NCI-H1105 treated with DMSO at 0.1 percent for 48 hours (cell line): ENCODE measurements around the gene HIPK2.
"Not testable (repeated sequence)": the region's sequence is repeated elsewhere in the genome, so short reads cannot be mapped to it uniquely, and the experiment has no call there.

Experiments used
- DNase-seq: peaks from one replicate; lab custom pipeline; 2025; lab: John Stamatoyannopoulos, UW

Gene HIPK2

DNA sequence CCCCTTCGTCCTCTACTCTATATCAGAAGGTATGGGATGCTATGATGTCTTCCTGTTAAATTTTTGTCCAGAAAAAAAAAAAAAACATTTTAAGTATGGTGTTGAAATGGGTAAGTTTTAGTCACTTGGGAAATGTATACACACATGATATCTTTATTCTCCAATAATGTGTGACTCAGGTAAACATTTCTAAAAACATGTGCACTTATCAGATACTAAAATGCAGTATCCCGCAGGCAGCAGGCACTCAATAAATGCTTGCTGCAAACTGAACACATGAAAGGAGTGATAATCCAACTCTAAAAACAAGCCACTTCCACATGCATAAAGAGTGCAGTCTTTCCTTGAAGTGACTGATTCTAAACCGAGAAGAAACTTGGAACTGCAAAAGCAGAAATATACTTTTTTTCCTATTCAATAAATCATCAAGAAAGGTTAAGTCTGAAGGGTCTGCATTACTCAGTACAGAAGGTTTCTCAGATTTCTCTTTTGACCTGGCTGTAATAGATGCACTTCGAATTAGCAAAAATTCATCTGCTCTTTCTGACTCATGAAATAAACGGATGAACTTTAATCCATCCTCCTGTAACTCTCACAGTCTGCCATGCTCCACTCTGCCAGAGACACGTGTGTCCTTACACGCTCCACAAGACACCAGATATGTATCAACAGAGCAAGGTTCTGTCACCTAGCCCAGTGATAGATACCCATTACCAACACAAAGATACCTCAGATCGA is 84.0 kb downstream of the HIPK2 start:
- no peak for DNase-seq

DNA sequence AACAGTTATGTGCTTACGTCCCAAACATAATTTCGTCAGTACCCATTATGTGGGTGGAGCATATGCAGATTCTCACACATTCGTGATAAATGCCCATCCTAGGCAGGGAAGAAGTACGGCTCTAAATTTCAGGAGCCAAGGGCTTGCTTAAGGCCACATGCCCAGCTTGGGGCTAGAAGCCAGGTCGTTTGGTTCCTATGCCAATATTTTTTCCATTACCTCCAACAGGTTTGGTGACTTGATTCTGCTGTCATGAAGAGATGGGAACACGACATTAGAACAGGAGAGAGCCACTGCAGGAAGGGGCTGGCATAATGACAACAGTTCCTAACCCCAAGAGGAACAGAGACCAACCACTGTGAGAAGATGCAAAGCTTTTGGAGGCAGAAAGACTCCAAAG is 85.1 kb downstream of the HIPK2 start:
- DNase-seq = no peak

DNA sequence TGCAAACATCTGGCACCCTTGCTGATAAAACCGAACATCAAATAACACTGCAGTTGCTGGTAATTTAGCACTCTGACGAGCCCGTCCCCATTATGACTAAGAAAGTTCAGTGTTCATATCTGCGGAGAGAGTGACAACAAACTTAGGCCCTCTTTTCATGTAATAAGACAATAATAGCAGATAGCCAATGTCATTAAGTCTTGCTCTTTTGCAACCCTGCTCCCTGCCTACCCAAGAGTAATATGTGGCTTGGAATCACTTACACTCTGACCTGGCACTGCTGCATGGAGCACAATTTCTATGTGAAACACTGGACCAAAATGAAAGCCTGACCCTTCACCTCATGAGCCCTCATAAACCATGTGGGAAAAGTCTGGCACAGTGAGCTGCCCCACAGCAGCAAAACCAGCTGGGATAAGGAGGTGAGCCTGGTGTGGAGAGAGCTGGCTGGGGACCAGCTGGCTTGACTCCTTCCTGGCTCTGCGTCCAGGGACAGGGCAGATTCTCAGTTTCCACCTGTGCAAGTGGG is 86.5 kb downstream of the HIPK2 start:
- no peak for DNase-seq

DNA sequence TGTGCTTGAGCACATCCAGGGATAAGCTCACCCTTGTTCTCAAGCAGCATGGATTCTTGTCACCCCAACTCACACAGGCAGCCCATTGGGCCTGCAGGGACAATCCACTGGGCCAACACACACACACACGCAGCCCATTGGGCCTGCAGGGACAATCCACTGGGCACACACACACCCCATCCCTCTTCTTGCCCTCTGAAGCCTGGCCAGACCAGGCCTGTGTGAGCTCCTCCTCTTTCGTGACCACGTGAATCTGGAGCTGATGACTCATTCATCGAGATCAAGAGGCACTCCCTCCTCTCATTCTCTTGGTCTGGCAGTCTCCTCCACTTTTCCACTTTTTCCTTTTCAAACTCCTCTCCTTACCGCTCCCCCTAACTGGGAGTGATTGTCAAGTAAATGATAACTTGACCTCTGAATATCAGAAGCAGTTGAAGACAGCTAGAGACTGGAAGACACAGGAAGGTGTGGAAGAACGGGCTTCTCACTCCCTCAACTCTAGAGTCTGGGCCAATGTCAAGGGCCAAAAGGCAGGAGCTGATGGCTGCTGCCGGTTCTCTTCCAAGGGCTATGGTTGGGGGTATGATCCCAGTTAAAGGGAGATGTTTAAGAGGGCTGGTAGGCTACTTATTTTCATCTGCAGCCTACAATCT is 89.7 kb downstream of the HIPK2 start:
- DNase-seq = no peak

DNA sequence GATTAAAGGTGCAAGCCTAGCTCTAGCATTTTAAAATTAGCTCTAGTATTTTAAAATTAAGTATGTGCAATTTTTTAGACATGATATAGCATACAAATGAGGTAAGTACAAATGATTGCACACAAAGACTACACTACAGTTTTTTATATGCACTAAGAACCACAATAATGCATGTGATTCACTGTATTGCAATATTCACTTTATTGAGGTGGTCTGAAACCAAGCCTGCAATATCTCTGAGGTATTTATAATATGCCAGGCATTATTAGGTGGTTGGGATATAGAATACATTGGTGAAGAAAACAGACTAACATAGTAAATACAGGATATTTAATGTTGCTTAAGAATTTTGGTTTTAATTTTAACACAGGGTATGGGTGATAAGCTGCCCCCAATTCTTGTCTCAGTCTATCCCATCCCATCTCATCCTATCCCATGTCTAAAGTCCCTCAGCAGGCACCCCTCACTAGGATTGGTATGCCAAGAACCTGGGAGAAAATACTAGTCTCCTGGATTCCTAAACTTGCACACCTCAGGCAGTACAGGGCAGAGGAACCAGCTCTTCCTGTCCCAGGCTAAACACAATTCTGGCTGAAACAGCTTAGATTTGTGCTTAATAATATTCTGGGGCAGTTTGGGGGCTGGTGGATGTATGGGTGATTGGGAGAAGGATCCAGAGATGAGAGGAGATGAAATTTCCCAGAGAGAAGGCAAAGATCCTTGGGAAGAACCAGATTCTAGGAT is 90.4 kb downstream of the HIPK2 start:
- DNase-seq = no peak

DNA sequence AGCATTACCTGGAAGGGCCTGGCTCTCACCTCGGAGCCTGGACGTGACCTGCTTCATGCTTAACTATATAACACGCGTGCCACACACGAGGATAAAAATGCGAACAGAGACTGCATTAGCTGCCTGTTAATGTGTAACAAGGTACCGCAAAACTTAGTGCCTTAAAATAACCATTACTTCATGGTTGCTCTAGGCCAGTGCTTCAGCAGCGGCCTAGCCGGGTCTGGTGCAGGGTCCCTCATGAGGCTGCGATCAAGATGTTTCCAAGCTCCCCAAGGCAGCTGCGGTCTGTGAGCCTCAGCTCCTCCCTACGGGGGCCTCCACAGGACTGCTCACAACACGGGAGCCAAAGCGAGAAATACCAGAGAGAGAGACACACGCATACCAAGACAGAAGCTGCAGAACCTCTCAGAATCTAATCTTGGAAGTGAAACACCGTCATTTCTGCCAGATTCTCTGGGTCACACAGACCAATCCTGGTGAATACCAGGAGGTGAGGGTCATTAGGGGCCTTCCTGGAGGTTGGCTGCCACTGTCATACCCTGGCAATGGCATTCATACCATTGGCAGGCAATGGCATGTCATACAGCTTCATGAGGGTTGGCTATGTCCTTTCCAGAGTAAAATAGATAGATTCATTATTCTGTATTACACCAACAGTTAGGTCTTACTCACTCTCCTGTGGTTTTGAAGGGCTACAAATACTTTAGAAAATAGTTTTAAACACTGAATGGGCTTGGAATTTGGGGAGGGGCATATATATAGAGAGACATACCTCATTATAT is 94.5 kb downstream of the HIPK2 start:
- no peak for DNase-seq

DNA sequence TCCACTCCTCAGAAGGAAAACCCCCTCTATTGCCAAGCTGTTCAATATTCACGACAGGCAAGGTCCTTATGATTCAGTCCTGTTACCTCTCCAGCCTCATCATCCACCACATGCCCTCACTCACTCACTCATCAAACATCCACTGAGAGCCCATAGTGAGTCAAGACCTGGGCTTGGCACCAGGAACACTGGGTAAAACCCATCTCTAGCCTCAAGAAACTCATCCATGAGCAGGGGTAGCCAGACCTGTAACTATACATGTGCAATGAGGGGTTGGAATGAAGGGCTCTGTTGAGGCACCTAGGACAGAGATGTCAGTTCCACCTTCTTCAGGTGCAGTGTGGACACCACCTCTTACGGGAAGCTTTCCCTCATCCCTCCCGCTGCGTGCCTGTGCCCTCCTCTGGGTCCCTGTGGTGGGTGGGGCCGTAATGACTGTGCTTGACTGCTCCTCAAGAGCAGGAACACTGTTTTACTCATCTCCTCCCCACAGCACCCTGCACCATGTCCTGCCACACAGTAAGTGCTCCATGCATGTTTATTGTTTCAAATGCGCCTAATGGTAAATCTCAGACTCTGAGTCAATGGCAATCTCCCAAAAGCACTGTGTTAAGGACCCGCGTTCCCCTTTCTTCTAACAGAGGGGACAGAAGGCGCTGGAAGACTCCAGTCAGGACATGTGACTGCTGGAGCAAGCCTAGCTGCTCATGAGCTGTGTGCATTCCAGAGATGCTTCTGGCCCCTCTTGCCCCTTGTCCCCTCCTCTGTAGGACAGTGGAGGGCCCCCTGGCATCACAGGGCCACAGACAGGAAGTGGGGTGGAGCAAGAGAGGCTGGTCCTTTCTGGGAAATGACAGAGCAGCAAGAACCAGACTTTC is 95.4 kb downstream of the HIPK2 start:
- DNase-seq = no peak

DNA sequence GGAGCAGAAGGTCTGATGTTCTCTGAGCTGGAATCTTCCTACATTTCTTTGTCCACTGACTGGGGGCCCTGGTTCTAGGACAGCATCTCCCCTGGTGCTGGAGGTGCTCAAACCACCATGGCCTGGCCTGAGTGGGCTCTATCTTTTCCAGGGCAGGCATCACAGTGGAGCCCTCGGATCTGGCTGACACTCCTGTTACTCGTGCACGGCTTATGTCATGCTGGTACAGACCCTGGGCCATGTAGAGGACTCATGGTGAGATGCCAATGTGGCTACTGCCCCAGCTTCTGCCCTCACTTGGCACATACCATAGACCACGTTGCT is 96.0 kb downstream of the HIPK2 start:
- no peak for DNase-seq

DNA sequence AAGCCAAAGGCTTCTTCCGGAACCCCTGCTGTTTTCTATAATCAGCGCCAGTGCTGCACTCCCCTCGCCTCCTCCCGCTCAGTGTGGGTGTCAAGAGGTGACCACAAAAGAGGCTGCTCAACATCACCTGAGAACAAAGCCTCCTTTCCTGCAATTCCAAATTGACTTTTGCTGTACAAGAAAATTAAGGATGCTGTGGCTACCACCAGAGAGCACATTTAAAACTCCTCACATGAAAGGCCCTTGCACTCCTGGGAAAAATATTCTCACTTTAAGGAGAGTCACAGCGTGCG is 96.4 kb downstream of the HIPK2 start:
- DNase-seq = no peak

DNA sequence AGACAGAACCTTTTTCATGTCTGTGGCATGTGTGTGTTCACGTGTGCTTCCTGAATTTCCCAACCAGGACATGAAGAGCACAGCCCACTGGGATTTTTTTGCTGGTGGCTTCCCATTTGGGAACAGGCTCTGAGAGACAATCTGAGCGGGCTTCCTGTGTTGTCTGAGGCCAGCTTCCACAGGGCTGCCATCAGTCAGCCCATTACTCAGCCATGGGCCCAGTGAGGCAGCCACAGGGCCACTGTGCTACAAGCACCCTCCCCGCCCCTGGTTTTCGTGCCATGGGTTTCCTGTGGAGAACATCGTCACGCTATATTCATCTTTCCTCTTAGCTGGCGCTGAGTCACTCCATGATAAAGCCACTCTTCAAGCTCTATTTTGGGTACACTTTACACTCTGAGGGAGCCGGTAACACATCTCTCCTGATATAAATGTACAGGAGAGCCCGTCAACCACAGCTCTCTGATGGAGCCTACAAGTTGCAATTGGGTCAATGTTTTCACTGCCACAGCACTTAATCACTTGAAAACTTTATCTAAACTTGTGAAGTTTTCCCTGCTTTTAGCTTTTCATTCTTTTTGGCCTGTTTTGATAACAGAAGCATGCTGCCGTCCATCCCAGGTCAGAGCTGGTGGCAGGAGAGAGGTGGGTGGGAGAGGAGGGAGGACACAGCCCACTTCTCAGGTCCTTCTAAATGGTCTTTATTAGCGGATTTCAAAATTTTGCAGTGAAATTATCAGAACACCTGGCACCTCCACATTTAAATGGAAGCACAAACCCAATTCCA is 96.9 kb downstream of the HIPK2 start:
- no peak for DNase-seq

DNA sequence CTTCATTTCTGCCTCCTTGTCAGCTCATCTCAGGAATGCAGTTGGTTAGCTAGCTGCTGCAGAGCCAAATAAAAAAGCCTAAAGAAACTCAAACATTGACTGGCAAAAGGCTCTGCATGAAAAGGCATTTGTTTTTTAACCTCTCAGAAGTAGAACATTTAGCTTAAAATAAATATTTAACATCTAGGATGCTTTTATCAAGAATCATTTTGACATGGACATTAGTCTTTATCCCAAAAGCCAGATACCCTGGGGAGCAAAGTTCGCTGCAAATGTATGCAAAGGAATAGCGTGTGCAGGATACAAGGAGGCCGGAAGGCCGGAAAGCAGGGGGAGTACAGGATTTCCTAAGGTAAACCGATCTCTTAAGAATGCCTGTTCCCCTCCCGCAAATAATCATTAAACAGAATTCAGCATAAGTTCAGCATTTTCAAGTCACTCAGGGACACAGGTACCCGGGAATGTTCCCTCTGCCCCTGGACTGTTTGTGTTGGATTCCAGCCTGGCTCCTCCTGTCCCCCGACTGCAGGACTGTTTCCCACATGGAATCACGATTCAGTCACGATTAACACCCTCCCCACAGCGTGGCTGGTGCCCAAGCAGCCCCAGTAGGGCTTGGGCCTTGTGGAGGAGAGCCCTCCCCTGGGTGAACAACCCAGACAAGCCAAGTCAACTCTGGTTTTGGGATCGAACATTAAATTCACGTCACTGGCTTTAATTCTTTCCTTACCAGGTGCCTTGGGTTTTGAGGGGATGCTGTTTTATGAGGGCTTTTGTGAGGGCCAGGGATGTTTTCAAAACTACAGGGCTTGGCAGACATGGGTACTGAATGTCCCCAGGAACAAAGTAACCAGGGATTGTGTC is 97.8 kb downstream of the HIPK2 start:
- no peak for DNase-seq

DNA sequence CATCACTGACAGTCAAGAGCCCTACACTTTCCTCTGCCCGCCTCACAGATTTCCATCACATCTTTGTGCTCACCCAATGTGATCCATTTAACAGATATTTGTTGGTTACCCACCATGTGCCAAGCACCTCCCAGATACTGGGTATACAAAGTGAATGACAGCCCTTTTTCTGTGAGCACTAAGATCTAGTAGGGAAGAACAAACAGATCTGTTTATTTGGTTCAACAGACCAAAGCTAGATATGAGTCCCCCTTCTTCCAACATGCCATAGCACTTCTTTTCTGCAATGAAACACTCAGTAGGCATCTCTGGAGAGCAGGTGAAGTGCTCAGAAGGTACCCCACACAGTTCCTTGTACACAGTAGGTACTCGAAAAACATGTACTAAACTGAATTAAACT is 101.4 kb downstream of the HIPK2 start:
- no peak for DNase-seq

DNA sequence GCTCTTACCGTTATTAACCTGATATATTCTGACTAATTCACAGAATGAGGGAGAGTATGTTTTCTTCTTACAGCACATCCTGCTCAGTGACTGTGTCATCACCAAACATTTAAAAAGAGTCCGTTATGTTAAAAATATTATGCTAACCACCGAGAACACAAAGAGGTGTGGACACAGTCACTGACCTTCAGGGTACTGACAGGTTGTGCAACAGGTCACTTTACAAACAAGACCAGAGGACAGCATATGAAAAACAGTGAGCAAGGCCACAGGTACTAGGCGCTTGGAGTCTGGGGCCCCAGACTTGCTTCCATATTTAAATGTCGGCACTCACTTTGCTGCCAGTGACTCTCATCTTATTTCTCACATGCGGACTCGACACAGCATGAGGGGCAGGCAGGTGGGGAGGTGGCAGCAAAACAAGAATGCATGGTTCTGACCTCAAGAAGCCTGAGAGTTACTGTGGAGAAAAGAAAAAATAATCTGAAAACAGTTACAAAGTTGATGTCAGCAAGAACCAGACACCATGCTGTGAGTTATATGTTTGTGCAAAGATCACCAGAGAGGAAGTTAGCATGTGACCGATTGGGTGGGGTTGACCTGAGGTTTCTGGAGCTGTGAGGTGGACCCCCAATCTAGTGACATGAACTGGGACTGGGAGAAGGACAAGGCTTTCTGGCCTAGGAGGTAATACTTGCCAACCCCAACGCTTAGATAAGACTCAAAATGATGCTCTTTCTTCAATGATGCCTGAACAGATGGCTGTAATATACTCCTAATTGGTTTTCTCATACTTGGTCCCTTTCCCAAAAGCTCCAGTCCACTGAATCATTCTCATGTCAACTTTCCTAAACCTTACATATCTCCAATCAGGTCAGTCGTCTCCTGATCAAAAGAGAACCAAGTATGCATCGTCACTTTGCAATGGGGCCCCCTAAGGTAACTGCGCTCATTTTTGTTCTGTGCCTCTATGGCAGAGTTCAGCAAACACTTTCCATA is 102.4 kb downstream of the HIPK2 start:
- DNase-seq = no peak

DNA sequence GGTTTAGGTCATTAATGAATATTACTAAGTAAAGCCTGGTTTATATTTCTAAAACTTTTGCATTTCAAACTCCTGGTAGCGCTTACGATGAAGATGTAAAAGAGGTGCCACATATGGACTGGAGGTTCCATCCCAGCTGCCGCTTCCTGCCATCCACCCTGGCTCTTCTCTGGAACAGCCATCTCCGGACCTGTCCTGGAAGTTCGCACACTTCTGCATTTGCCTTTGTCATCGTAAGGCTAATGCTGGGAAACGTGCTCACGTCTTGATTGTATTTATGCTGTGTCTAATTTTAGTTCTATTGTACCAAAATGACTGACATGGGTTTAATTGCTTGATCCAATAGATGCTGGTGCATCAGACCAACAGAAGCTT is 103.1 kb downstream of the HIPK2 start:
- no peak for DNase-seq

DNA sequence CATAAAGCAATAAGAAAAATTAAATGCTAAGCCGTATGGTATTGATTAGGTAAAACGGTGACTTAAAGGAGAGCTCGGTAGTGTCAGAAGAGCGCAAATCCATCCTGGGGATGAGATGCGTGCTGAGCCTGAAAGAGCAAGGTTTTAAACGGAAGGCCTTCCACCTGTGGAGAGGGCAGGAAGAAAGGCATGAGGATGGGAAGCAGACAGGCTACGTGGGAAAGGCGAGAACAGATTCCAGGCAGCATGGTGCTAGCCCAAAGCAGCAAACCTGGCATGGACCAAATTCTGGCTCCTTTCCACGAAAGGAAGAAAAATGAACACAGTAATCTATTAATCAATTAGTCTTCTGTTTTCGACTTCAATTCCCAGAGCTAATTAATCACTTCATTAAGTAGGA is 103.5 kb downstream of the HIPK2 start:
- DNase-seq = no peak

DNA sequence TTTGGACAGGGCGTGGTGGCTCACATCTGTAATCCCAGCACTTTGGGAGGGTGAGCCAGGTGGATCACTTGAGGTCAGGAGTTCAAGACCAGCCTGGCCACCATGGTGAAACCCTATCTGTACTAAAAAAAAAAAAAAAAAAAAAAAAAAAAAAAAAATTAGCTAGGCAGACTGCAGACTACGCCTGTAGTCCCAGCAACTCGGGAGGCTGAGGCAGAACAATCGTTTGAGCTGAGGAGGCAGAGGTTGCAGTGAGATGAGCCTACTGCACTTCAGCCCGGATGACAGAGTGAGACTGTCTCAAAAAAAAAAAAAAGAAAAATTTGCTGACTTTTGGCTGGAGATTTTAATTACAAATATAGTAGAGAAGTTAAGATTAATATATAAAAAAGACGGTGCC is 104.0 kb downstream of the HIPK2 start:
- DNase-seq = no peak

DNA sequence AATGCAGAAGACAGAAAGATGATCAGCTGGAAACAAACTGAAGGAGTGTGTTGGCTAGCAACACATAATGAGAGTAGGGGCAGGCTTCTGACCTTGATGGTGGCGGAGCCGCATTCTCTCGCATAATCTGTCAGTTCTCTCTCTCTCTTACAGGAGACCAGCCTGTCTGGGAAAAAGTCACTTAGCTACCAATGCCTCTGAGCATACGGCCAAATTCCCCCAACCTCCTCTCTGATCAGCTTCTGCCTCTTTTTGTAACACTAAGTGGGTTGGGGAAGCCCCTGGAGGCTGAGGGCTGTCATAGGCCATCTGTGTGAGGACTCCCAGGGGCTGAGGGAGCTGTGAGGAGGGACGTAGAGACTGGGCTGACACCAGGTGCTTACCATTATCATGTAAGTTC is 104.6 kb downstream of the HIPK2 start:
- DNase-seq = no peak

DNA sequence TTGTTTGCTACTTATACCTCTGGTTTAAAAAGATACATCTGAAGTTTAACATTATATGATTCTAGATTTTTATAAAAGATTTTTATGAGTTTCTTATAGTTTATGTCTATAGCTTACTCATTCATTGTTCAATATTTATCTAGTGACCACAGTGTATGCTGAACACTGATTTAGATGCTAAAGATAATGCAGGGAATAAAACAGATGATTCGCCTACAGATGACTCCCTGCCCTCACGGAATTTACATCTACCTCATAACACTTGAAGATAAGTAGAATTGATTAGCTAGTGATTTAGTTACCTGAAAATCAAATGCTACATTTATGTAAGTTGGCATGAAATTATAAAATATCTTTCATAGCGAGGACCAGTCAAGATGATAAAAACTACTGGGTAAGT is 105.8 kb downstream of the HIPK2 start:
- DNase-seq = no peak

DNA sequence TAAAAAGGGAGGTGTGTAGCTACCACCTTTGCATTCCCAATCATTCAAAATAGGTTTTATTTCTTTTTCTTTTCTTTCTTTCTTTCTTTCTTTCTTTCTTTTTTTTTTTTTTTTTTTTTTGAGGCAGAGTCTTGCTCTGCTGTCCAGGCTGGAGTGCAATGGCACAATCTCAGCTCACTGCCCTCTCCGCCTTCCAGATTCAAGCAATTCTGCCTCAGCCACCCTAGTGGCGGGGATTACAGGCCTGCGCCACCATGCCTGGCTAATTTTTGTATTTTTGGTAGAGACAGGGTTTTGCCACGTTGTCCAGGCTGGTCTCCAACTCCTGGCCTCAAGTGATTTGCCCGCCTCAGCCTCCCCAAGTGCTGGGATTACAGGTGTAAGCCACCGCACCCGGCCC is 107.1 kb downstream of the HIPK2 start:
- DNase-seq = not testable (repeated sequence)
